GM18502 (cell line): ENCODE measurements around the gene PLPP7.
A peak's percentile ranks its signal among the peaks of the same experiment; 100 is the strongest.
"Not testable (repeated sequence)": the region's sequence is repeated elsewhere in the genome, so short reads cannot be mapped to it uniquely, and the experiment has no call there.

Source experiments
- ATAC-seq: cut with Tn5 transposase; IDR thresholded peaks from one replicate; pipeline ENCODE4 v1.9.1; 2021; ENCODE audit warnings: mild to moderate bottlenecking; ENCODE audit not compliant: unreplicated experiment, poor library complexity

PLPP7 gene

GRCh38 chr9:131266266-131267229, 23.0 kb upstream of the PLPP7 start:
- ATAC-seq = no peak

- ATAC-seq = no peak
Measured at GRCh38 chr9:131270171-131271015, 19.1 kb upstream of the PLPP7 start.

DNA sequence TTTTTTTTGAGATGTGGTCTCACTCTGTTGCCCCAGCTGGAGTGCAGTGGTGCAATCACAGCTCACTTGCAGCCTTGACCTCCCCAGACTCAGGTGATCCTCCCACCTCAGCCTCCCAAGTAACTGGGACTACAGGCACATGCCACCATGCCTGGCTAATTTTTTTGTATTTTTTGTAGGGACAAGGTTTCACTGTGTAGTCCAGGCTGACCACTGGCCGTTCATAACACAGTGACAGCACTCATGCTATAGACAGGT, 18.6 kb upstream of the PLPP7 start:
- not testable (repeated sequence) for ATAC-seq

- ATAC-seq = no peak
Measured at GRCh38 chr9:131271506-131271931, 18.0 kb upstream of the PLPP7 start.

DNA sequence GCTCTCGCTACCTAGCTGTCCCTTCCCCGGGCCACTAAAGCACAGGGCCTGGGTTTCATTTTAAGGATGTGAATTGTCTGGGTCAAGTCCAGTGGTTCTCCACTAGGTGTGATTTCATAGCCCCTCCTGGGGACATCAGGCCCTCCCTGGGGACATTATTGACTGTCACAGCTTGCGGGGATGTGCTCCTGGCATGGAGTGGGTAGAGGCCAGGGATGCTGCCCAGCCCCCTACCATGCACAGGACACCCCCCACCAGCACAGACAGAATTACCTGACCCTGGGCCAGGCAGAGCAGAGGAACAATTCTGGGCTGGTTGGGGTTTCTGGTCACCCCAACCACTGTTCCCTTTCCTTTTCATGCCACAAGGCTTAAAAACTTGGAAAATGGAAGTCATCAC, 17.3 kb upstream of the PLPP7 start:
- no peak for ATAC-seq

DNA sequence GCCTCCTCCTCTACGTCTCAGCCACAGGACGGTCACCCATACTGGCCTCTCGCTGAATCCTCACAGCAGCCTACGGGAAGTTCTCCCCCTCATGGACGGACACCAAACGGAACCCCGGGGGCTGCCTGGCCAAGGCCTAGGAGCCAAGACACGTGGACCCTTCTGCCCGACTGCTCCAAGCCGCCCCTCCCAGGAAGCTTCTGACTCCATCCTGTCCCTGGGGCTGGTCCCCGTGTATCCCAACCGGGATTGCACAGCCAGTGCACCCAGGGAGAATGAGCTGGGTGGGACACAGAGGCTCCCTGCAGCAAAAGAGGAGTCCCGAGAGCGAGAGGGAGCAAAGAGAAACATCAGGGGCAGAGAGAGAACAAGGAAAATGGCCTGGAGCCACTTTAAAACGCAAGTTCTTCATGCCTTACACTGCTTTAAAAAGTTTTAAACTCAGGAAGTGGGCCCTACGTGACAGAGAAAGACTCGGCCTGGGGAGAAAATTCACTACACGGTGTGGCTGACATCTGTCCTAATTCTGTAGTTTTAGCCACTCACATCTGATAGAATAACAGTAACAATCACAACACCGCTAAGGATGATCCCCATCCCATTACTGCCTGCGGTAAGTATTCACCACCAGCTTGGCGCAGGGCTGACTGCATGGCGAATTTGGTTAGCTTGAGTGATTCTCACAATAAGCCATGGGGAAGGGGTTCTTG, 16.2 kb upstream of the PLPP7 start:
- no peak for ATAC-seq

- ATAC-seq = no peak
Measured at GRCh38 chr9:131273856-131274673, 15.5 kb upstream of the PLPP7 start.

DNA sequence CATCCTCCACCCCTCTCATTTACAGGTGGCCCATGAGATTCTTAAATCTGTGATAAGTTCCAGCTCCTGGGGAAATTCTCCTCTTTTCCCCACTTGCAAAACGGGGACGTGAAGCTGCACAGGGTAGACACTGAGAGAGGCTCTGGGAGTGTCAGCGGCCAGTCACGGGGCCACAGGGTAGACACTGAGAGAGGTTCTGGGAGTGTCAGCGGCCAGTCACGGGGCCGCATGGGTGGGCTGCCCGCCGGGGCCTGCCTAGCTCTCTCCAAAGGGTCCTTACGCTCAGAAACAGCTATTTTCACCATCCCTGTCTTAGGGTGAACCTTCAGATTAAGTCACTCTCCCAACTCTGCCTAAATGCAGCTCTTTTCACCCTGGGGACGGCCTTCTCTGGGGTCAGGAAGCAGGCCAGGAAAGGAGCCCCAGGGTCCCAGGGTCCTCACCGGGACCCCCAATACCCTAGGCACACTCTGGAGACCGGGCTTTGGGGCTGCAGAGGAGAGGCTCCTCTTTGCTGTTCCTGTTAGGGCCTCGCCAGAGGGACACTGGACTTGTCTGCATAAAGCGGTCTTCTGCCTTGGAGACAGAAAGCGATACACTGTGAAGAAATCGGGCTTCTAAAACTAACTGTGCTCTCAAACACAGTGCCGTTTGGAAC, 14.7 kb upstream of the PLPP7 start:
- no peak for ATAC-seq

DNA sequence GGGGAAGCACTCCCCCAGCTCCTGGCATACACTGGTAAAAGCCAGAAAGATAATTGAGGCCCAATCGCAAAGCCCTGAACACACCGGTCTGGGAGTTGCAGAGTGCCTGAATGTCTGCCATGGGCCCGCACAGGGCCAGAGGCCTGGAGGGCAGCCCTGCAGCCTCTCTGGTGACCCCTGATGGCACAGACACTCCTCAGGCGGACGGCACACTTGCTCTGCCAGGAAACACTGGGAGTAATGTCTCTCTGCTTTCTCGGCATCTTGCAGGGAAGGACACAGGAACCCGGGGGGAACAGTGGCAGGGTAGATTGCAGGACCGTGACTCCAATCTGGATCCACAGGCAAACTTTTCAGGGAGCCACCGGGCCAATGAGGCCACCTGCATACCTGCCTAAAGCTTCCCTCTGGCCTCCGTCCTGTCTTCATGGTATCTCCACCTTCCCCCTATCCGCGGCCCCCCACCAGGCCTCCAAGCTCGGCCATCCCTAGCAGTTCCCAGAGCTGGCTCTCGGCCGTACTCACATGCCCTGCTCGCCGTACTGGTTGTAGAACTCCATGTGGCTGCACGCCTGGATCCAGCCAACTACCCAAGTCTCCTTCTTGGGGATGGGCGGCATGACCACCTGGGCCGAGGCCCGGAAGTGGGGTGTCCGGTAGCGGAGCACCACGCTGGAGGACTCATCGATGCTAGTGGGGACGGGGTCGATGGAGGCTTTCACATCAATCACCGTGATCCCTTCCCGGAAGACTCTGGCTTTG, 14.0 kb upstream of the PLPP7 start:
- no peak for ATAC-seq

DNA sequence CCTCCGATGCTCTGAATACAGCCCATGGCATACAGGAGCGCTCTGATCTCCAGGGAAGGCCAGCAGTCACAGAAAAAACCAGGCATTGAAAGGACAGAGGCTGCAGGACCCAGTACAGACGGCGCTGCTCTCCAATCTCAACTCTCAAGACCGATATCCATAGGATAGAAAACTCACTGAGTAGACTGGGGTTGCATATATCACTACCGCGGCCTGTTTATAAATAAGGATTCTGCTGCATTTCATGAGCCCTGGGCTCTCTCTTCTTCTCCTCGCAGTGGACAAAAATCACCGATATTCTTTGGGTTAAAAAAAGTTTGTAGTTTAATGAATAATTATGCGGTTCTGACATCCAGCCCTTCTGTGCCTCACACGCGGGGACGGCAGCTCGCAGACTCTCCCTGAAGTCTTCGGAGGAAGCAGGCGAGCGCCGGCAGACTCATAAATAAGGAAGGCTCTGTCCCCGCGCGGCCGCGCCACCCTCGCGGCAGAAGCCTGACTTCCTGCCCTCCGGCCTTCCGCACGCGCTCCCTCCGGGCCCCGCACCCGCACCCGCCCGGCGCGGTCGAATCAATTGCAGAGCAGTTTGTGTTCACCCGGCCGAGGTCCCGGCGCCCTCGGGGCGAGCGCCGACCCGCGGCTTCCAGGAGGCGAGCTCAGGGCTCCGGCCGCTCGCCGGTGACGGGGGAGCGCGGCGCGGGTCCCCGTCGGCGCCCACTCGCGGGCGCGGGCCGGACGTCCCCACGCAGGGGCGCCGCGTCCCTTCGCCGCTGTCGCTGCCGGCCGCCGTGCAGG, 13.2 kb upstream of the PLPP7 start, which contains the start of gene FAM78A:
TSS of gene FAM78A (minus strand) at position 417 of the 795 bp plus-strand sequence. CDS start at position 86, 331 bp downstream.
- ATAC-seq = no peak

- ATAC-seq = peak; percentile 12
Measured at GRCh38 chr9:131276891-131277286, 12.6 kb upstream of the PLPP7 start.

- ATAC-seq = peak; percentile 15
Measured at GRCh38 chr9:131277287-131277909, 12.1 kb upstream of the PLPP7 start.

DNA sequence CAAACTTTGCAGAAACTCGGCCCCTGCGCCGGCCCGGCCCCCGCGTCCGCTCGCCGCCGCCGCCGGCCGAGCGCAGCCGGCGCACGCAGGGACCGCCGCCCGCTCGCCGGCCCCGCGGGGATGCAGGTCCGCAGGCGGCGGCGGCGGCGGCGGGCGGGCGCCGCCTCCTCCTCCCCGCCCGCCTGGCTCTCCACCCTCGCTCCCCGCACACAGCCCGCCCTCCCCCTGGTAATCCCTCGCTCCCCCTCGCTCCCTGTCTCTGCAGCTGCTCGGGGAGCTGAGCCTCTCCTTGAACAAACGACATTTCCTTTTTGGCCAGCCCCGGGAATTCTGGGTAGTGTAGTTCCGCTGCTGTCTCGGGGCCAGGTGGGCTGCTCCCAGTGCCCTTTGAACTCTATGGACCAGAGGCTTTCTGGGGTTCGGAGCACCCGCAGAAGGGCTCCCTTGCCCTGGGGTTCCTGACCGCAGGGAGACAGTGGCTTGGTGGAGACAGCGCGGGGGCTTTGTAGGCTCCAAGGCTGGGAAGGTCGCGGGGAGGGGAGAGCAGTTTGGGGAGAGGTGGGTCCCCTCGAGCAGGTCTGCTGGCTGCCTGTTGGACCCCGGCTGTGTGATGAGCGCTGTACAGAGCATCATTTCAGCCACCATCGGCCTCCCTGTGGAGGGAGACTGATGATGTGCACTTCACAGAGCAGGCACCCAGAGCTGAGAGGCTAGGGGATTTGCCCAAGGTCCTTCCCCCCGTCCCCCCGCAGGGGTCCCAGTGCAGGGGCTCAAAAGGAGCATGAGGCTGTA, 11.4 kb upstream of the PLPP7 start:
- ATAC-seq = peak; percentile 39

DNA sequence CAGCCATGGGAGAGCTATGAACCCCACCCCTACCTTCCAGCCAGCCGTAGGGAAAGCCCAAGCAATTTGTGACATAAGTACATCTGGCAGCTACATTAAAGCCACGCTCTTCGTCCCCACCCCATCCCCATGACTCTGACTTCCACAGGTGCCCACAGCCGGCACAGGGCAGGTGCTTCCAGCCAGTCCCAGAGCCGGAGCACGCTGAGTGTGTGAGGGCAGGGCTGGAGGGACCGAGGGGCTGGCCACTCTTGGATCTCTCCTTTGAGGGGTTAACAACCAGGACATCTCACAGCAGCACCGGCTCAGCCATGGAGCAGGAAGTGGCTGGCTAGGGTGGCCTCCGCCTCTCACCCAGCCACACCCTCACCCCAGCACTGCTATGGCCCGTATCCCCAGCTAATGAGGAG, 10.8 kb upstream of the PLPP7 start:
- no peak for ATAC-seq

DNA sequence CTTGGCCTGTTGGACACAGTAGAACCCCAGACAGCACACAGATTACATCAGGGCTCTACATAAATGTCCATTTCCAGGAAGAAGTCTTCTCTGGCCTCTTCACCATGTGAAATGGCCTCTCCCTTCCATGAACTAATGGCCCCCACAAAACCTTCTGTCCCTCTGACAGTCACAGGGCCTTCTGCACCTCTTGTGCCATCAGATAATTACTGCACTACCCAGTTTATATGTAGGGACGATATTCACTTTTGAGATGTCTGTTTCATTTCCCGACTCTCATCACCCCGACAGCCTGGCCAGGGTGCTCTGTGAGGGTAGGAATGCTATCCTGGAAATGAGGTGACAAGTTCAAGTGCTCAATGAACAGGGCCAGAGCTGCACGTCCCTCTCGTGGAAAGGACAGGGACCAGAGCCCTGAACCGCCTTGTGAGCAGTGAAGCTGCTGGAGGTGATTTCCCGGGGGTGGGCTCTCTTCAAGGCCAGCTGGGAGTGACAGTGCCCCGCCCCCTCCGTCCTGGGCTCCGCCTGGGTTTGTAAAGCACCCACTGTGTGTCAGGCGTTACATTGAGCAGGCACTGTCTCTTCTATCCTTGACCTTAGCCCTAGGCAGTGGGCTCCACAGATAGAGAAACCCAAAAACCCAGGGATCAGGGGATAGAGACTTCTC, 10.2 kb upstream of the PLPP7 start:
- no peak for ATAC-seq
